Measurements from ENCODE around the gene SLC5A12.

GRCh38 chr11:26665036-26665435 is 56.8 kb downstream of the SLC5A12 start:
- TF ChIP-seq EZH2 (IDR thresholded peaks at IDR 0.05; ENCODE audit: borderline replicate concordance, low read depth, low read length, poor library complexity, severe bottlenecking): no peak
- TF ChIP-seq, protein P1, sequence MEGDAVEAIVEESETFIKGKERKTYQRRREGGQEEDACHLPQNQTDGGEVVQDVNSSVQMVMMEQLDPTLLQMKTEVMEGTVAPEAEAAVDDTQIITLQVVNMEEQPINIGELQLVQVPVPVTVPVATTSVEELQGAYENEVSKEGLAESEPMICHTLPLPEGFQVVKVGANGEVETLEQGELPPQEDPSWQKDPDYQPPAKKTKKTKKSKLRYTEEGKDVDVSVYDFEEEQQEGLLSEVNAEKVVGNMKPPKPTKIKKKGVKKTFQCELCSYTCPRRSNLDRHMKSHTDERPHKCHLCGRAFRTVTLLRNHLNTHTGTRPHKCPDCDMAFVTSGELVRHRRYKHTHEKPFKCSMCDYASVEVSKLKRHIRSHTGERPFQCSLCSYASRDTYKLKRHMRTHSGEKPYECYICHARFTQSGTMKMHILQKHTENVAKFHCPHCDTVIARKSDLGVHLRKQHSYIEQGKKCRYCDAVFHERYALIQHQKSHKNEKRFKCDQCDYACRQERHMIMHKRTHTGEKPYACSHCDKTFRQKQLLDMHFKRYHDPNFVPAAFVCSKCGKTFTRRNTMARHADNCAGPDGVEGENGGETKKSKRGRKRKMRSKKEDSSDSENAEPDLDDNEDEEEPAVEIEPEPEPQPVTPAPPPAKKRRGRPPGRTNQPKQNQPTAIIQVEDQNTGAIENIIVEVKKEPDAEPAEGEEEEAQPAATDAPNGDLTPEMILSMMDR (conservative IDR thresholded peaks at IDR 0.05; ENCODE audit: low read depth, low read length): no peak

Measured in A673 (cell line).